Prostate gland (tissue), 2 donors: ENCODE data around the gene SNAI1. TPM values are rescaled to one million over a fixed set of nuclear protein-coding genes. Genes with fewer than 3 reads are reported as not detected.
"Not testable (repeated sequence)": the region's sequence is repeated elsewhere in the genome, so short reads cannot be mapped to it uniquely, and the experiment has no call there.

Experiments used
- DNase-seq: peaks from one replicate; pipeline ENCODE4 v3.0.0-alpha.2; 2019; ENCODE audit warnings: low spot score
- H3K27ac ChIP-seq, 2 donors: fragments of 200-600 bp; sonication (generic); 2 replicates each; pipeline ENCODE4 v1.5.1; 2017 to 2019
- H3K27me3 ChIP-seq: fragments of 200-600 bp; sonication (generic); replicated peaks from 2 replicates; pipeline ENCODE4 v1.5.1; 2019; ENCODE audit not compliant: insufficient read depth
- H3K36me3 ChIP-seq, 2 donors: fragments of 200-600 bp; sonication (generic); 1 replicate in 1 of 2; 2 replicates in 1 of 2; pipeline versions ENCODE4 v1.5.1 to v1.8.1; 2017 to 2019
- H3K4me1 ChIP-seq: fragments of 200-600 bp; sonication (generic); replicated peaks from 2 replicates; pipeline ENCODE4 v1.5.1; 2019
- H3K4me3 ChIP-seq, 2 donors: fragments of 200-600 bp; sonication (generic); 2 replicates each; pipeline ENCODE4 v1.5.1; 2017 to 2019
- H3K9me3 ChIP-seq: fragments of 200-600 bp; sonication (generic); 2 replicates; pipeline ENCODE4 v1.5.1; 2017
- POLR2A ChIP-seq: fragments of 450-650 bp; IDR thresholded peaks from one replicate; pipeline ENCODE4 v1.6.1; 2016; ENCODE audit warnings: antibody characterized with exemption, mild to moderate bottlenecking
- POLR2AphosphoS5 ChIP-seq: sonication (generic); formaldehyde crosslinking; IDR thresholded peaks from one replicate; pipeline ENCODE4 v1.6.1; 2017; ENCODE audit warnings: antibody characterized with exemption
- WGBS: methylation state at CpG from one replicate; pipeline ENCODE4 v1.1.5; 2018; 5-methylcytosine and 5-hydroxymethylcytosine counted together
- intact Hi-C: fragments of 100-400 bp; cut with DNase I; formaldehyde crosslinking; loops from one replicate; pipeline ENCODE4 v1.14.2; 2022
- total RNA-seq, 2 donors: library from RNA; depleted of rRNA; stranded (reverse); fragments of >200 nt; gene quantifications; one replicate each; pipeline ENCODE4 v1.1.0, GENCODE V29; 2016
- TF ChIP-seq, protein P1 (sequence below), 4 experiments: fragments of 200-600 bp in 2 of 4; fragments of 450-650 bp in 2 of 4; sonication (generic) in 2 of 4; IDR thresholded peaks; 1 replicate in 3 of 4; 2 replicates in 1 of 4; pipeline ENCODE4 v1.5.1; 2016 to 2019; ENCODE audit warnings: antibody characterized with exemption in 4 of 4, mild to moderate bottlenecking in 2 of 4, moderate library complexity in 2 of 4

Gene SNAI1
- total RNA-seq, 2 donors from 2014 or later = 1.0 to 7.4 TPM

DNA sequence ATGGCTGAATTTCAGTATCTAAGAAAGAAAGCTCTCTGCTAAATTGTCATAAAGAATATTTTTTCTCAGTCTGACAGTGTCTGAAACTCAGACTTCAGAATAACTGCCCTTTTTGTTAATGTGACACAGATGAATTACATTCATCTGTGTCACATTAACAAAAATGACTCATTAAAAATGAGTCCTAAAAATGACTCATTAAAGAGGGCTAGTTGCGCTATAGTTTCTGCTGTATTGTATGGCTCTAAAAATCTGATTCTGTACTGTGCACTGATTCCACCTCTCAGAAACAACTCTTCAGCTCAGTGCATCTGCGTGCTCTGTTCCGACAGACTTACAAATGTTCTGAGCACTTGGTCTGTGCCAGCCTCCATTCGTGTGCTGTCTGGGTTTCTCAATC is 31.6 kb upstream of the SNAI1 start:
- H3K4me3 ChIP-seq = no peak overlapping the region
- intact Hi-C loops = no loop called here
- no peaks in the 10 kb centered on the region for H3K9me3 ChIP-seq
- DNase-seq = no peak
- no peak for TF ChIP-seq POLR2AphosphoS5
- TF ChIP-seq, protein P1, sequence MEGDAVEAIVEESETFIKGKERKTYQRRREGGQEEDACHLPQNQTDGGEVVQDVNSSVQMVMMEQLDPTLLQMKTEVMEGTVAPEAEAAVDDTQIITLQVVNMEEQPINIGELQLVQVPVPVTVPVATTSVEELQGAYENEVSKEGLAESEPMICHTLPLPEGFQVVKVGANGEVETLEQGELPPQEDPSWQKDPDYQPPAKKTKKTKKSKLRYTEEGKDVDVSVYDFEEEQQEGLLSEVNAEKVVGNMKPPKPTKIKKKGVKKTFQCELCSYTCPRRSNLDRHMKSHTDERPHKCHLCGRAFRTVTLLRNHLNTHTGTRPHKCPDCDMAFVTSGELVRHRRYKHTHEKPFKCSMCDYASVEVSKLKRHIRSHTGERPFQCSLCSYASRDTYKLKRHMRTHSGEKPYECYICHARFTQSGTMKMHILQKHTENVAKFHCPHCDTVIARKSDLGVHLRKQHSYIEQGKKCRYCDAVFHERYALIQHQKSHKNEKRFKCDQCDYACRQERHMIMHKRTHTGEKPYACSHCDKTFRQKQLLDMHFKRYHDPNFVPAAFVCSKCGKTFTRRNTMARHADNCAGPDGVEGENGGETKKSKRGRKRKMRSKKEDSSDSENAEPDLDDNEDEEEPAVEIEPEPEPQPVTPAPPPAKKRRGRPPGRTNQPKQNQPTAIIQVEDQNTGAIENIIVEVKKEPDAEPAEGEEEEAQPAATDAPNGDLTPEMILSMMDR (IDR thresholded peaks at IDR 0.05) = no peak
- no peak for TF ChIP-seq POLR2A
- H3K4me1 ChIP-seq = no peaks in the 10 kb centered on the region
- 93% methylated on average over 4 of the region's 4 CpGs for WGBS
- H3K27me3 ChIP-seq = no peaks in the 10 kb centered on the region
- peaks cover 11 to 44% of the 10 kb centered on the region in 2 donors for H3K36me3 ChIP-seq
- H3K27ac ChIP-seq = no peak overlapping the region

GRCh38 chr20:49955167-49955566 is 27.6 kb upstream of the SNAI1 start:
- DNase-seq = no peak
- Histone ChIP-seq H3K36me3 (peaks cover under 1 to 24% of the 10 kb centered on the region in 2 donors), H3K27me3 (no peaks in the 10 kb centered on the region), H3K4me3 (no peak overlapping the region), H3K9me3 (no peaks in the 10 kb centered on the region), H3K4me1 (no peaks in the 10 kb centered on the region), H3K27ac (no peak overlapping the region)
- intact Hi-C loops = no loop called here
- 90% methylated on average over 3 of the region's 3 CpGs for WGBS
- TF ChIP-seq, protein P1 (IDR thresholded peaks at IDR 0.05) = no peak
- TF ChIP-seq POLR2A (no peak), POLR2AphosphoS5 (no peak)

- H3K9me3 ChIP-seq, H3K4me3 ChIP-seq, intact Hi-C loops, H3K27ac ChIP-seq, H3K27me3 ChIP-seq, H3K4me1 ChIP-seq, DNase-seq: not testable (repeated sequence)
- 91% methylated on average over 12 of the region's 12 CpGs for WGBS
- peaks cover 0 to 17% of the 10 kb centered on the region in 2 donors for H3K36me3 ChIP-seq
Measured at GRCh38 chr20:49955830-49956396, 26.9 kb upstream of the SNAI1 start.

- no peaks in the 10 kb centered on the region for H3K9me3 ChIP-seq
- WGBS = 95% methylated on average over 18 of the region's 18 CpGs
- no peak for DNase-seq
- peaks cover 0 to 16% of the 10 kb centered on the region in 2 donors for H3K36me3 ChIP-seq
- H3K4me3 ChIP-seq = no peak overlapping the region
- no peak overlapping the region for H3K27ac ChIP-seq
- no peak for TF ChIP-seq POLR2A
- TF ChIP-seq, protein P1 (IDR thresholded peaks at IDR 0.05) = no peak
- TF ChIP-seq POLR2AphosphoS5 = no peak
- intact Hi-C loops = no loop called here
- H3K27me3 ChIP-seq = no peaks in the 10 kb centered on the region
- H3K4me1 ChIP-seq = no peaks in the 10 kb centered on the region
Measured at GRCh38 chr20:49956689-49957088, 26.1 kb upstream of the SNAI1 start.

DNA sequence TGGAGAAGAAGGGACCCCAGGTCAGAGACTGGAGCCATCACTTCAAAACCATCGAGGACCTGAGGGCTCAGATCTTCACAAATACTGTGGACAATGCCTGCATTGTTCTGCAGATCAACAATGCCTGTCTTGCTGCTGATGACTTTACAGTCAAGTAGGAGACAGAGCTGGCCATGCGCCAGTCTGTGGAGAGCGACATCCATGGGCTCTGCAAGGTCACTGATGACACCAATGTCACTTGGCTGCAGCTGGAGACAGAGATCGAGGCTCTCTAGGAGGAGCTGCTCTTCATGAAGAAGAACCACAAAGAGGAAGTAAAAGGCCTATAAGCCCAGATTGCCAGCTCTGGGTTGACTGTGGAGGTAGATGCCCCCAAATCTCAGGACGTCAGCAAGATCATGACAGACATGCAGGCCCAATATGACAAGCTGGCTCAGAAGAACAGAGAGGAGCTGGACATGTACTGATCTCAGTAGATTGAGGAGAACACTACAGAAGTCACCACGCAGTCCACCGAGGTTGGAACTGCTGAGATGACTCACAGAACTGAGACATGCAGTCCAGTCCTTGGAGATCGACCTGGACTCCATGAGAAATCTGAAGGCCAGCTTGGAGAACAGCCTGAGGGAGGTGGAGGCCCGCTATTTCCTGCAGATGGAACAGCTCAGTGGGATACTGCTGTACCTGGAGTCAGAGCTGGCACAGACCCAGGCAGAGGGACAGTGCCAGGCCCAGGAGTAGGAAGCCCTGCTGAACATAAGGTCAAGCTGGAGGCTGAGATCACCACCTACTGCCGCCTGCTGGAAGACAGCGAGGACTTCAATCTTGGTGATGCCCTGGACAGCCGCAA is 25.5 kb upstream of the SNAI1 start:
- H3K4me3 ChIP-seq, H3K9me3 ChIP-seq, intact Hi-C loops, H3K4me1 ChIP-seq, H3K27me3 ChIP-seq, DNase-seq, H3K36me3 ChIP-seq, H3K27ac ChIP-seq: not testable (repeated sequence)
- WGBS = 89% methylated on average over 12 of the region's 12 CpGs

DNA sequence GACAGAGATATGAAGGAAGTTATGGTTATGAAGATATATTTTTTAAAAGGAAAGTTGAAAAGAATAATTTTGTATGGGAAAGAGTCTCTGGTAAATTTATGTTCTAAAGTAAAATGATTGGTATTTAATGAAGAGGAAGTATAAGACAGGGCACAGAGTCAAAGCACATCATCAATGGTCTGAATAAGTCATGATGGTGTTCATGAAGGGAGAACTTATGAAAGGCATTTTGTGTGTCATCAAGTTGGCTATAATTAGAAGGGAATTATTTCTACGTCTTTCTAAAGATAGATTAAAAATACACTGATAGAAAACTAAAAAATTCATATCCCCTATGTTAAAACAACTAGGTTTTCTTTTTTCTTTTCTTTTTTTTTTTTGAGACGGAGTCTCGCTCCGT is 21.4 kb upstream of the SNAI1 start:
- no peaks in the 10 kb centered on the region for H3K36me3 ChIP-seq

More for the DNA sequence above, 21.4 kb upstream of the SNAI1 start:
- H3K27ac ChIP-seq = no peak overlapping the region
- WGBS = 88% methylated on average over 4 of the region's 4 CpGs
- H3K4me3 ChIP-seq = no peak overlapping the region
- H3K4me1 ChIP-seq = no peaks in the 10 kb centered on the region
- H3K9me3 ChIP-seq = no peaks in the 10 kb centered on the region
- no peak for DNase-seq
- H3K27me3 ChIP-seq = no peaks in the 10 kb centered on the region
- intact Hi-C loops = no loop called here
- TF ChIP-seq POLR2A (no peak), POLR2AphosphoS5 (no peak)
- TF ChIP-seq, protein P1 (IDR thresholded peaks at IDR 0.05) = no peak
